PC-3 (cell line): ENCODE measurements around the gene CPLANE1. TPM values are rescaled to one million over a fixed set of nuclear protein-coding genes. Genes with fewer than 3 reads are reported as not detected.

ENCODE experiments used
- ATAC-seq: fragments of 200-7000 bp; cut with Tn5 transposase; 2 replicates; pipeline ENCODE4 v1.9.1; 2020; ENCODE audit warnings: mild to moderate bottlenecking, moderate library complexity
- BruUV-seq: library from RNA; stranded (reverse); fragments of 400-500 nt; replicated peaks from 2 replicates; lab custom pipeline; 2021; lab: Mats Ljungman, UMichigan
- CTCF ChIA-PET: fragments of 300-600 bp; sonication (Branson Sonifier 250); formaldehyde crosslinking; loops from one replicate; lab custom pipeline; 2022; ENCODE audit warnings: antibody characterized with exemption; lab: Charles Lee
- POLR2A ChIA-PET: fragments of 300-600 bp; sonication (Branson Sonifier 250); formaldehyde crosslinking; loops from one replicate; lab custom pipeline; 2022; ENCODE audit warnings: antibody characterized with exemption; ENCODE audit not compliant: unreplicated experiment; lab: Charles Lee
- DNase-seq: peaks from one replicate; pipeline ENCODE4 v3.0.0-alpha.2; 2015
- H2AFZ ChIP-seq: fragments of 300-600 bp; sonication (generic); 2 replicates; pipeline ENCODE4 v1.6.0; 2016; ENCODE audit warnings: antibody characterized with exemption, low read length
- H3F3A ChIP-seq: fragments of 300-600 bp; sonication (generic); one replicate; pipeline ENCODE4 v1.6.0; 2017; ENCODE audit warnings: antibody characterized with exemption, low read length, control low read depth, mild to moderate bottlenecking; ENCODE audit not compliant: unreplicated experiment
- H3K27ac ChIP-seq: fragments of 300-600 bp; sonication (generic); 2 replicates; pipeline ENCODE4 v1.5.1; 2016; ENCODE audit warnings: mild to moderate bottlenecking, low read length
- H3K27me3 ChIP-seq: fragments of 300-600 bp; sonication (generic); 2 replicates; pipeline ENCODE4 v1.6.1; 2016; ENCODE audit warnings: low read length, mixed read lengths
- H3K36me3 ChIP-seq: fragments of 300-600 bp; sonication (generic); 2 replicates; pipeline ENCODE4 v1.6.1; 2016; ENCODE audit warnings: low read depth, mixed run types, low read length, mixed read lengths
- H3K4me1 ChIP-seq: fragments of 300-600 bp; sonication (generic); 2 replicates; pipeline ENCODE4 v1.5.1; 2016; ENCODE audit warnings: low read length; ENCODE audit not compliant: insufficient read depth
- H3K4me2 ChIP-seq: fragments of 300-600 bp; sonication (generic); 2 replicates; pipeline ENCODE4 v1.6.0; 2016; ENCODE audit warnings: low read length
- H3K4me3 ChIP-seq: fragments of 300-600 bp; sonication (generic); 2 replicates; pipeline ENCODE4 v1.5.1; 2016; ENCODE audit warnings: mild to moderate bottlenecking, low read length, mixed read lengths
- H3K79me2 ChIP-seq: fragments of 300-600 bp; sonication (generic); 2 replicates; pipeline ENCODE4 v1.6.1; 2017; ENCODE audit warnings: low read length, mixed read lengths
- H3K9ac ChIP-seq: fragments of 300-600 bp; sonication (generic); 2 replicates; pipeline ENCODE4 v1.6.0; 2016; ENCODE audit warnings: mild to moderate bottlenecking, low read length
- H3K9me2 ChIP-seq: fragments of 300-600 bp; sonication (generic); replicated peaks from 2 replicates; pipeline ENCODE4 v1.6.1; 2016; ENCODE audit warnings: mixed run types, low read length, mixed read lengths
- H3K9me3 ChIP-seq: fragments of 300-600 bp; sonication (generic); 2 replicates; pipeline ENCODE4 v1.6.1; 2016; ENCODE audit warnings: low read length, mixed read lengths
- H4K20me1 ChIP-seq: fragments of 300-600 bp; sonication (generic); 2 replicates; pipeline ENCODE4 v1.6.1; 2016; ENCODE audit warnings: low read length, mixed read lengths
- CTCF ChIP-seq: fragments of 300-600 bp; sonication (generic); conservative IDR thresholded peaks from 2 replicates; pipeline ENCODE4 v1.5.1; 2017; ENCODE audit warnings: antibody characterized with exemption, low read depth, mild to moderate bottlenecking, low read length
- EZH2 ChIP-seq: fragments of 300-600 bp; sonication (generic); IDR thresholded peaks from one replicate; pipeline ENCODE4 v1.6.1; 2017; ENCODE audit warnings: antibody characterized with exemption, mild to moderate bottlenecking, low read length; ENCODE audit not compliant: unreplicated experiment
- EZH2phosphoT487 ChIP-seq: fragments of 300-600 bp; sonication (generic); IDR thresholded peaks from 2 replicates; pipeline ENCODE4 v1.6.1; 2018; ENCODE audit warnings: mild to moderate bottlenecking, antibody characterized with exemption, low read length, borderline replicate concordance
- intact Hi-C: fragments of 100-400 bp; cut with micrococcal nuclease; formaldehyde crosslinking; loops from 2 replicates; pipeline ENCODE4 v1.9.0; 2023
- total RNA-seq: library from RNA; depleted of rRNA; stranded (reverse); fragments of >200 nt; gene quantifications from 2 replicates; pipeline ENCODE4 v1.2.3, GENCODE V29; 2014

Gene CPLANE1
- total RNA-seq, 1 experiment from 2014 or later = 10.1 TPM

GRCh38 chr5:37247036-37247435 is 2.1 kb downstream of the CPLANE1 start:
- TF ChIP-seq CTCF = no peak
- CTCF ChIA-PET = no interaction called here
- ATAC-seq = no peak
- Histone ChIP-seq H3K4me2 (peak overlapping the region; percentile 83; the same call in 1 of the 2 replicates), H3K79me2 (peaks cover 18% of the 10 kb centered on the region), H3K9me3 (no peaks in the 10 kb centered on the region), H3K27ac (no peak overlapping the region), H3K27me3 (no peaks in the 10 kb centered on the region), H2AFZ (no peak overlapping the region), H3K9ac (no peak overlapping the region), H3K36me3 (no peaks in the 10 kb centered on the region), H4K20me1 (no peaks in the 10 kb centered on the region), H3K4me1 (peaks cover 11% of the 10 kb centered on the region), H3F3A (no peaks in the 10 kb centered on the region), H3K4me3 (0 out of 2 replicates have a peak overlapping the region, but pooled peaks have one; percentile 78), H3K9me2 (no peaks in the 10 kb centered on the region)
- intact Hi-C loops = loop anchor here (5.0 kb wide), 1 partner anchor 45 kb away; no protein-coding TSS in a partner anchor
- DNase-seq = no peak
- POLR2A ChIA-PET = no interaction called here
- BruUV-seq = no TSS peak

- Histone ChIP-seq H3K9me3 (no peaks in the 10 kb centered on the region), H3K9ac (no peak overlapping the region), H3K9me2 (no peaks in the 10 kb centered on the region), H3K36me3 (peaks cover 29% of the 10 kb centered on the region), H3K4me3 (no peak overlapping the region), H3K4me2 (no peak overlapping the region), H3K27me3 (no peaks in the 10 kb centered on the region), H3K27ac (no peak overlapping the region), H4K20me1 (no peaks in the 10 kb centered on the region), H3K4me1 (no peaks in the 10 kb centered on the region), H2AFZ (no peak overlapping the region), H3K79me2 (no peaks in the 10 kb centered on the region), H3F3A (no peaks in the 10 kb centered on the region)
- BruUV-seq = no TSS peak
- ATAC-seq = no peak
- intact Hi-C loops = no loop called here
- no peak for DNase-seq
- ChIA-PET CTCF (no interaction called here), POLR2A (no interaction called here)
- TF ChIP-seq CTCF = no peak
- no peak for TF ChIP-seq EZH2
- TF ChIP-seq EZH2phosphoT487 = no peak
Observed at GRCh38 chr5:37234288-37234687, 14.9 kb downstream of the CPLANE1 start.

- Histone ChIP-seq H3K4me1 (no peaks in the 10 kb centered on the region), H3K9ac (no peak overlapping the region), H3K4me3 (no peak overlapping the region), H3K27me3 (no peaks in the 10 kb centered on the region), H3K36me3 (peaks cover 17% of the 10 kb centered on the region), H3K9me2 (no peaks in the 10 kb centered on the region), H3K27ac (no peak overlapping the region), H4K20me1 (no peaks in the 10 kb centered on the region), H3F3A (no peaks in the 10 kb centered on the region), H3K4me2 (no peak overlapping the region), H2AFZ (no peak overlapping the region), H3K9me3 (no peaks in the 10 kb centered on the region), H3K79me2 (no peaks in the 10 kb centered on the region)
- POLR2A ChIA-PET = no interaction called here
- BruUV-seq = no TSS peak
- DNase-seq (no peak), ATAC-seq (no peak)
- TF ChIP-seq EZH2phosphoT487 (no peak), CTCF (no peak), EZH2 (no peak)
- intact Hi-C loops = no loop called here
- CTCF ChIA-PET = no interaction called here
Observed at GRCh38 chr5:37226377-37226776, 22.8 kb downstream of the CPLANE1 start.
